GM21423 (cell line): Measurements from ENCODE around the gene RERE.
A peak's percentile ranks its signal among the peaks of the same experiment; 100 is the strongest.
"Not testable (repeated sequence)": the region's sequence is repeated elsewhere in the genome, so short reads cannot be mapped to it uniquely, and the experiment has no call there.

Experiments
- ATAC-seq: cut with Tn5 transposase; IDR thresholded peaks from one replicate; pipeline ENCODE4 v1.9.1; 2021; ENCODE audit warnings: mild to moderate bottlenecking, moderate library complexity; ENCODE audit not compliant: unreplicated experiment

Gene RERE

DNA sequence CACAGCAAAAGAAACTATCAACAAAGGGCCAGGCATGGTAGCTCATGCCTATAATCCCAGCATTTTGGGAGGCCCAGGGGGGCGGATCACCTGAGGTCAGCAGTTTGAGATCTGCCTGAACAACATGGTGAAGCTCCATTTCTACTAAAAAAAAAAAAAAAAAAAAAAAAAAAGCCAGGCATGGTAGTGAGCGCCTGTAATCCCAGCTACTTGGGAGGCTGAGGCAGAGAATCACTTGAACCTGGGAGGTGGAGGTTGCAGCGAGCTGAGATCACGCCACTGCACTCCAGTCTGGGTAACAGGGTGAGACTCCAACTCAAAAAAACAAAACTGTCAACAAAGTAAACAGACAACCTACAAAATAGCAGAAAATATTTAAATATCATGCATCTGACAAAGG, 122.0 kb downstream of the RERE start:
- ATAC-seq = not testable (repeated sequence)

- ATAC-seq = no peak
These were observed 124.3 kb downstream of the RERE start for GRCh38 chr1:8693107-8693506.

GRCh38 chr1:8691662-8692061, 125.8 kb downstream of the RERE start:
- no peak for ATAC-seq

GRCh38 chr1:8690253-8690525, 127.3 kb downstream of the RERE start:
- ATAC-seq = no peak

- ATAC-seq = no peak
These were observed 127.8 kb downstream of the RERE start for GRCh38 chr1:8689431-8690252.

DNA sequence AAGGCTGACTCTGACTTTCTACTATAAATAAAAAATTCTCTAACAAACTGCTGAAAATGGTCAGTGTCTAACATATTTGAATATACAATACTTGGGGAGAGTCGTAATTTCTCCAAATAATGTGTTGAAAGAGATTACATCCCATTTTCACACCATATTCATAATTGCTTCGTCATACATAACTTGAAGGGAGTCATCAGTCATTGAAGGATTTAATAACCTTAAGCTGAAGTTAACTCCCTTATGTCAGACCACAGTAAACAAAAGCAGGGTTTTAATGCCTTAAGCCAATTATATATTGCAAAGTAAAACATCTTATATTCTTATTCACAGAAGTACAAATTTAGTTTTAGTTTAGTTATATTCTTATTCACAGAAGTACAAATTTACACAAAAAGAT, 129.9 kb downstream of the RERE start:
- ATAC-seq = no peak

DNA sequence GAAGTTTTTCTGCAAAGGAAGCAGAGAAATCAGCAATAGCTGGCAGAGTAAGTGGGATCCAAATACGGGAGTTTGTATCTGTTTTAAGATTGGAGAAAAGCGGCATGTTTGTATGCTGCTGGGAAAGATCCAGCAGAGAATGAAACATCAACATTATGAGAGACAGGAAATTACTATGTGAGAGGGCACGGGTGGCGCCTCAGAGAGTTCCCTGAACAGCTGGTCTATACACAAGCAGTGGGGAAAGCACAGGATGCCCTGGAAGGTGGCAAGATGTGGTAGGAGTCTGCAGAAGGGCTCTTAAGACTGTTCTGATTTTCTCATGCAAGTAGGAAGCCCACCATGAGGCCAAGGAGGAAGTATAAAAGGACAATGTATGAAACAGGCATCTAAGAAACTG, 130.4 kb downstream of the RERE start:
- ATAC-seq = peak; percentile 49

GRCh38 chr1:8685463-8685862, 132.0 kb downstream of the RERE start:
- no peak for ATAC-seq

DNA sequence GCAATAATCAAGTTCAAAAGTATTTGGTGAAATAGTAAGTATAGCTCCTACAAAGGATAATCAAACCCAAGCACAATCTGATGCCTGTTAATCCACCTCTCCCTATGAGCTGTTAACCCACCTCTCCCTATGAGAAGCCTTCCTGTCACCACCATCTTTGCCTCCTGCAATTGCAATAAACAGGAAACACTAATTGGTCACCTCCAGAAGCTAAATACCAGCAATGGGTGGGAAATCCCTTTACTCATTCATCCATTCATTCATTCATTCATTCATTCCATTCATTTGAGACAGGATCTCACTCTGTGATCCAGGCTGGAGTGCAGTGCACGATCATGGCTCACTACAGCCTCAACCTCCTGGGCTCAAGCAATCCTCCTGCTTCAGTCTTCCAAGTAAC, 132.8 kb downstream of the RERE start:
- ATAC-seq = no peak

DNA sequence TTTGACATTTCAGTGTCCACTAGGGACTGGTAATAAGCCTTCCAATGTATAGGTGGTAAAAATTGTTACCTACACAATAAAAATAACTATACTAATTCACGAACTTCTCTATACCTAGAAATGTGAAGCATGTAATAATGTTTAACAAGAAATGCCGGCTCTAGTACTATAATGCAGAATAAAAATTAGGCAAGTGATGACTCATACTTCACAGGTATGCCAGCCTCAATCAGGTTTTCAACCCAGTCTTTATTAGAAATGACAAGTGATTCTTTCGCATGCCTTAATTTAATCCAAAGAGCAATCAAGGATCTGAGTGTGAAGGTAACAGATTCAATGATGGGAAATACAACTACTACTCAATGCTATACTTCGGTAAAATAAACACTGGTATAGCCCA, 134.9 kb downstream of the RERE start:
- no peak for ATAC-seq

DNA sequence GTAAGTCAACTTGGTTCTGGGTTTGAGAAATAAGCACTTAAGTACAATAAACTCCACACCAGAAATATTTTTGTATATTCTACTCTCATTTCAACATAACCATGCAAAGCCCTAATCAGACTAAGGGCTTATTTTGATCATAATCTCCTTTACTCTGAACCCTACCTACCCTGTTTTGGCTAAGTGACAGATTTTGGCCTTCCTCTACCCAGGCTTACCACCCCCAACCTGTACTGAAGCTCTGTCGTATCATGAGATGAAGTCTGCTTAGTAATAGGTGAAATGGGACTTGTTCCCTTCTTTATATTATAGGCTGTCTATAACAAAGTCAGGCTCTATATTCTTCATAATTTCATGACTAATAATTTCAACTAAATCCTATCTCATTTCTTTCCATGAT, 135.5 kb downstream of the RERE start:
- no peak for ATAC-seq

GRCh38 chr1:8680664-8681650, 136.5 kb downstream of the RERE start:
- no peak for ATAC-seq

DNA sequence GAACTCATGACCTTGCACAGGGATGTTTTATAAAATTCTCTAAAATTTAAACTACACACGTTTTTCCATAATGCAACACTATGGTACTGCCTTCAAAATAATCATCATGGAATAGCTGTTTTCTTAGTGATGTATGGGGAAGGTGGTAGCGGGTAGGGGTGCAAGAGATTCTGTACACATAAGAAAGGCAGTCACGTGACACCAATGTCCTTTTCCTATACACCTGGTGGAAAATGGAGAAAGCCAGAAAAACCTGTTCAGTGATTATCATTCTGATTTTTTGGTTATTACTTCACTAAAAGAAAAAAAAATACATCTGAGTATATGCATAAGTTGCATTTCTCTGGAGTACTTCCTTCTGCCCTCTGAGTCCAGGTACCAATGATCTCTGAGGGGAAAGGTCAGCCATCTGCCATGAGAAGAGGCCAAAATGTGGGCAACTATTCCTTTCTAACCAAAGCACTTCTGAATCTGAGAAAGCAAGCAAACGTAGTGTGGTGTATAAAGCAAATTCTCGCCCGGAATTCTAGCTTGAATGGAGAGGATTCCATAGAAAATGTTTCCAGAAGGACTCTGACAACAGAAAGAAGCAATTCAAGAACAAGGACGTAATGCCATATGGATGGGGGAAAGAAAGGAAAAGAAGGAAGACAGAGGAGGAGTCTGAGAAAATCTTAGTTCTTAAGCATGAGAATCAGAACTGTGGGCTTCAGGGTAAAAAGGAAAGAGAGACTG, 137.3 kb downstream of the RERE start:
- ATAC-seq = no peak

DNA sequence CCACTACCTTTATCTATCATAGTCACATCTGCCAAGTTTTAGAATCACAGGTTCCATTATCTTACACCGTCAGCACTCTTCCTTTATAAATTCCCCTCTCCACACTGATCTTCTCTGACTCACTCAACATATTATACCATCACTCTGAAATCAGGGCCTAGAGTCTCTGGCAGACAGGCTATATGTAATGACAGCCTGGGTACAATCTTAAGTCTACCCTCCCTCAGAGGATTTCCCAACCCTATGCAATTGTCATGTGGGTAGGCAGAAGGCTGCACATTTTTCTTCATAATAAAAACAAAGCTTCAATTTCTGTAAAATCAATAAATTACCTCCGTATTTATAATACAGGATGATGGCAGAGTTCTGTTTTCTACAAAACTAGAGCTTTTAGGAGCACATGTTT, 138.0 kb downstream of the RERE start:
- ATAC-seq = no peak

GRCh38 chr1:8678673-8679394, 138.6 kb downstream of the RERE start:
- ATAC-seq = no peak

DNA sequence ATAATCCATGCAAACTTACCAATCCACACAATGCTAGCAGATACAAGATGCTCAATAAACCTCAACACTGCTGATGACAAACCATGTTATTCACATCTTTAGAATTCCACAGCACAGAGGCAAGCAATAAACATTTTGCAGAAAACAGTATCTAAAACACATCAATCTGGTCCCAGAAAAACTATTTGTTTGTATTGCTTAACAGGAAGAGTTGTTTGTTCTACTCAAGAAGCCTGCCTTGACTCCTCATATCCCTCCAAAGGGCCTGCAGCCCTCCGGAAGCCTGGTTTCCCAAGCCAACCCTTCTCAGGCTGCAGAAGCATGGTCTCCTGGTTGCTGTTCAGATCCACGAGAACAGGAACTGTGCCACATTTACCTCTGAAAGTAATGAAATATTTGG, 139.7 kb downstream of the RERE start:
- no peak for ATAC-seq

- ATAC-seq = no peak
These were observed 140.6 kb downstream of the RERE start for GRCh38 chr1:8676813-8677212.

DNA sequence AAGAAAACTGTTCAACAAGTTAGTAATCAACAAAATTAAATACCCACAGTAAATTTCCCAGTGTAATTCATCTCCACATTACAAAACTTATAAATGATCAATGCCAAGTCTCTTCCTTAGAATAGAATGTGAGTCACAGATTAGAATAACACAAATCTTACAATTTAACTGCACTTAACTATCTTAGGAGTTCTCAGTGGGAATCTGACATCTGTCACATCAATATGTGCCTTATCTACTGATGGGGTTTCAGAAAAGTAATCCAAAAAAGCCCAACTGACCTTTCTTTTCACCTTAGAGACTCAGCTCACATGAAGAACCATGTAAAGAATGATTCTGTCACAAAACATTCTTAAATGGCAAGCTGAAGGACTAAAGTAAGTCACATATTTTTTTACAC, 141.4 kb downstream of the RERE start:
- ATAC-seq = no peak

DNA sequence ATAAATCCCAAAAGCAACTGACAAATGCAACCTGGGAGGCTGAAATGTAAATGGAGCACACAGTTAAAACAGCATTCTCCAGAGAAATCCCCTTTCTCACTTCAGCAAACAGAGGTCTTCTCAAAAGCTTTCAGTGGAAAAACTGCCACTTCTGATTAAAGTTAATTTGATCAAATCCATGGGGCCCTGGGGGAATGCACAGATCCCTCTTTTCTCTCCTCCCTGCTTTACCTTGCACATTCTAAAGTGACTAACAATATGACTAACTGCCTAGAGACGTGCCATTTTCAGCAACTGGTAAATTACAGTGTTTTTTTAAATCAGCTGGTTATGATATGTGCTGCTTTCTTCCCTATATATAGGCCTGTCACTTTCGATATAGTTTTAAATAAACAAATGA, 142.5 kb downstream of the RERE start:
- no peak for ATAC-seq

- ATAC-seq = no peak
These were observed 143.0 kb downstream of the RERE start for GRCh38 chr1:8674481-8674880.
